NCI-H526 (cell line): ENCODE measurements around the gene RBM19.

ENCODE experiments used
- DNase-seq, 2 experiments: peaks; one replicate each; lab custom pipeline; 2025; lab: John Stamatoyannopoulos, UW

RBM19 gene

DNA sequence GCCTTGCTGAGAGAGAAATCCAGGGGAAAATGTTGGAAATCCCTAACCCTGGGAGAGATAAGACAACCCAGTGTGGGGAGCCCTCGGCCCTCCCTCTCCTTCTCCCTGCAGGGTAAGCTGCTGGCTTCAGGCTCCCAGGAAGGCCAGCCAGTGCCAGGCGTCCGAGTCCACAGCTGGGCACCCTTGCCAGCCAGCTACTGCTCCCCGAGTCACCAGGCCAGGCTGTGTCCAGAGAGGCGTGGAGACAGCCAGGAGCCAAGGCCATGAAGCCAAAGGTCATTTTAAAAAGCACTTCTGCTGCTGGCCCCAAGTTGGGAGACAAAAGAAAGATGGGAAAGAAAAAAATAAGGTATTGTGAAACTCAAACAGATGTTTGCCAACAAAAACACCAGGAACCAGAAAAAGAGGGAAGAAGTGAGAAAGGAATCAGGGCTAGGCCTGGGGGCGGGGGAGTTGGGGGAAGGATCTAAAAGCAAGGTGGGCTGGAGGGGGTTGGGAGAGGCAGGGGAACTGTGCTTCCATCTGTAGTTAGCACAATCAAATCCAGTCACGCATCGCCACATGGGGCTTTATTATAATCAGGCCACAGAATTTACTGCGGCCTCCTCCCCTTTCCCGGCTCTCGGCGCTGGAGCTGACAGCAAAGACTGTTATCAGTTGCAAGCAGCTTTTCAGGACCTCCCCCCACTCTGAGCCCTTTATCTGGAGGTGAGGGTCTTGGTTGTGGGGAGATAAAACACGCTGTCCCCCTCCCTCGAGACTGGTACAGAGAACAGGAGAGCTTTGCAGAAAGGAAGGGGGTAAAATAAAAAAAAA is 33.5 kb downstream of the RBM19 start:
- DNase-seq, result peak; percentile 33 to 78

DNA sequence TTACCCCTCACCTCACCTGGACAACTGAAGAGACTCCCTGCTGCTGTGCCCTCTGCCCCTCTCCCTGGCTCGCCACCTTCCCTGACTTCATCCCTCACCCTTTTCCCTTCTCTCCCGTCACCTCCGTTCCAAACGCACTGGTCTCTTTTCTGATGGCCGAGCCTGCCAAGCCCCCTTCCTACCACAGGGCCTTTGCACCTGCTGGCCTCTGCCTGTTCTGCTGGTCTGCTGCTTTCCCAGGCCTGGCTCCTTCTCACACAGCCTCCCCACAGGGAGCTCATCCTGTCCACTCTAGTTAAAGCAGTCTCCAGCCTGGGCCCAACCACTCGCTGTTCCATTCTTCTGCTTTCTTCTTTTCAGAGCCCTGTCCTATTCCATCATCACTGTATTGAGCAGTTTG is 34.6 kb downstream of the RBM19 start:
- no peak for DNase-seq

DNA sequence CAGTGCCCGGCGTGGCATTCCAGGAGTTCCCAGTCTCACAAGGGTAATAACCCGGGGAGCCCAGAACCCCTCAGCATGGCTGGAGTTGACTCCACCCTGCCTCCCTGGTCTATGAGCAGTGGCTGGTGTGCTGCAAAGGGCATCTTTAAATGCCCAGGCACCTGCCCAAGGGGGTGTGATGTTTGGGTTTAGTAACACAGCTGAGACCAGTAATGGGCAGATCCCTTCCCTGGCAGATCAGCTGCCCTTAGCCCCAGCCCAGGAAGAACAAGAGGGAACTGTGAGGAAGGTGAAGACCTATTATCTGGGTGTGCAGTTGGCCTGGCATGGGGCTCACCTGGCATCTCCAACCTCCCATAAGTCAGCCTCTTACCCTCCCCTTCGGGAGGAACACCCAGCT is 35.9 kb downstream of the RBM19 start:
- no peak for DNase-seq

DNA sequence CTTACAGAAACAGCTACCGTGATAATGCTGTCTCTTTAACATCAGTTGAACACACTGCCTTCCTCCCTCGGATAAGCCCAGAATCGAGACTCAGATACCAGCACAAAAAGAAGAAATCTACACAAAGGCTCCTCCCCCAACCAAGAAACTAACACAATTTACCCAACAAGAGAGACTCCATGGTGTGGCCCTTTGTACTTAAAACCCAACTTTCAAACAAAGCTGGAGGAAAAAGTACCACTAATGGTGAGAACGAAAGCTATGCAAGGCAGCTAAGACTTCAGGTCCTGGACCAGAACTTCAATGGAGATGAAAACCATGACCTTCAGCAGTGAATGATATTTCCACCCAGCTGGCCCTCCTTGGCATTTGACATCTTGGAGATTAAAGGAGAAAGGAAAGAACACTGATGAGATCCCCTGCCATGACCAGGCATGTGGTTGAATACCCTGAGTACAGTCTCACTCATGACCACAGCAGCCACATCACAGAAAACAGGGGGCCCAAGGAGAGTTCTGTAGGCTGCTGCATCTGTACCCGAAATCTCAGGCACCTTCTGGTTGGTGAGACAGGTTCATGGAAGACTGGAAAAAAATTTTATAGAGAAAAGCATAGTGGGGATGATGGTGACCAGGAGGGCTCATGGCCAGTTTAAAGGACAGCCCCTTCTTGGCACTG is 36.7 kb downstream of the RBM19 start:
- DNase-seq, result no peak

DNA sequence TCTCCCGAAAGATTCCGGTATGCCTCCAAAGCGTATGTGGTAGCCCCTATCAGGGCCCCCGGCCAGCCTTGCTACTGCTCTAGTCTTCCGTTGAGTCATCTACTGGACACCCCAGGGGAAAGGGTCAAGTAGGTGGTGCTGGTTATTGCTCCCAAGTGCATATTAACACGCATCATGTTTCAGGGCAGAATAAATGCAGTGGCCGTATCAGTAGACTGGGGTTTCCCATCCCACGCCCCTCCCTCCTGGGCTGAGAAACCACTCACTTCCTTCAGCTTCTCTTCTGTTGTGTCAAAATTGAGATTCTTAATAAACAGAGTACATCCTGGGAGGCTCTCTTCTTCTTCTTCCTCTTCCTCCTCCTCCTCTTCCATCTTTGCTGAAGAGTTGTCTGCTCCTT is 39.3 kb downstream of the RBM19 start:
- DNase-seq, result no peak

DNA sequence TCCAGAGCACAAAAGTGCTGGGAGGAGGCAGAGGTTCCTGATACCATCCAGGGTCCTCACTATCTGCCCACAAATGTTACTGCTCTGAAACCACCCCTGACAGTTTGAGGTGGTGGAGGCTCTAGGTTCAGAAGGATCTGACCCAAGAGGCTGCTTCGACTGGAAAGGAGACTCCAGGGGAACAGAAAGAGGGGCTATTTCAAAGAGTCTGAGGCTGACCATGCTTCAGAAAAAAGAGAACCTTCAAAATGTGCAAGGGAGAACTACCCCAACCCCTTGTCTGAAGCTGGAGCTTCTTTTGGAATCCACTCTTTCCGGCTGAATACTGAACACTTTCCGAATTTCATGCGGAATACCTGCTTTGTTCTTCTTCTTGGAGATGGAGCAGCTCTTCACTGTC is 41.8 kb downstream of the RBM19 start:
- DNase-seq, result no peak

DNA sequence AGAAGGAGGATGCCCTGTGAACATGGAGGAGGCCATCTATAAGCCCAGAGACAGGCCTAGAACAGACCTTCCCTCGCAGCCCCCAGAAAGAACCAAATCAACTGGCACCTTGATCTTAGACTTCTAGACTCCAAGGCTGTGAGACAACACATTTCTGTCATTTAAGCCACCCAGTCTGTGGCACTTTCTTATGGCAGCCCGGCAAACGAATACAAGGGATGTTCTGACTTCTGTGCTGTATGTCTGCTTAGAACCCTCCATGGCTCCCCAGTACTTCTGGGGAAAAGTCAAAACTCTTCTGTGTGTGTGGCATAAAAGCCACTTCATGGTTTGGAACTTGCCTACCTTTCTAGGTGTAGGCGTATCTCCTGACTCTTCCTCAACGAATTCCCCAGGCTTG is 42.9 kb downstream of the RBM19 start:
- no peak for DNase-seq

DNA sequence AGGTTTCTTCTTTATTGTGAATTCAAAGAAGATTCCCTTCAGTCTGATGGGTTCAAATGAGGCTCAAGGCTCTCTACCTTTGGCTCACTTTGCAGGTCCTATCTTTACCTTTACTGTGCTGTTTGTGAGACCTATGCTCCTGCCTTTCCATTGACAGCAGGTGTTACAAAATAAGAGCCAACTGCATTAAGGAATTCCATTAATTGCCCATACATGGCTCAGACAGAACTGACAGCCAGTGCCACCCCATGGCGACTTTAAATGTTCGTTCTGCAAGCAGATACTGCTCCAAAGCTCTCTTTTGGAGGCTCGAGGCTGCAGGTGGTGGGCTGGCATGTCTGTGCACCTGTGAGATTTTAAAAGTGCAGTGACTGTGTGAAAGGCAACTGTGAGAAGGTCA is 44.7 kb downstream of the RBM19 start:
- no peak for DNase-seq

DNA sequence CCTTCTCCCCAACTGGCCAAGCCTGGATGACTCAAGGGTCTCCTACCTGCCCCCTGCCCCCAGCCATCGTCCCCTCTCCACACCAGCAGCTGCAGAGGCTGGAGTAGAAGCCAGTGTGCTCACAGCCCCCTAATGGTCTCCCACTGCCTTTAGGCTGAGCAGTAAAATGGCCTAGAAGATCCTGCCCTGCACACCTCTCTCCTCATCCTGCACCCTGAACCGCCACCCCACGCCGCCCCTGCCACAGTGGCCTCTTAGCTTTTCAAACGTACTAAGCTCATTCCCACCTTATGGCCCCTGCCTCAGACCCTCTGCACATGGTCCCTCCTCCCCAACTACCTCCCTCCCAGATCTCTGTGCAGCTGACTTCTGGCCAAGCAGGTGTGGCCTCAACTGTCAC is 46.3 kb downstream of the RBM19 start:
- no peak for DNase-seq

DNA sequence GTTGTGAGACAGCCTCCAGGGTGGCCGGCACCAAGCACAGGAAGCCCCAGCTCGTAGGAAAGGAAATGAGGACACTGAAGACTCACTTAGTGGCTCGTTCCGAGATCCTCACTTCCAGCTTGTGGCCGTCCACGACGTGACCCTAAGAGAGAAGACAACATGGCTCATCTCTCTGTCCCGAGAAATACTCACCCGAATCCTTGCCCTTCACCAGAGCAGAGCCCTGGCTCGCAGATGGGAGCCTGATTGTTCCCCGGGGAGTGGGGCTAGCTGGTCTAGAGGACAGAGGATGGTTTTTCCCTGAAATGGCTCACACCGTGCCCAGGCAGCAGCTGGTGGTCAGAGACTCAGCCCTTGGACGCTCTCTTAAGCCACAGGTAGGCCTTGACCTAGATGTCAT is 47.8 kb downstream of the RBM19 start:
- DNase-seq, result no peak

DNA sequence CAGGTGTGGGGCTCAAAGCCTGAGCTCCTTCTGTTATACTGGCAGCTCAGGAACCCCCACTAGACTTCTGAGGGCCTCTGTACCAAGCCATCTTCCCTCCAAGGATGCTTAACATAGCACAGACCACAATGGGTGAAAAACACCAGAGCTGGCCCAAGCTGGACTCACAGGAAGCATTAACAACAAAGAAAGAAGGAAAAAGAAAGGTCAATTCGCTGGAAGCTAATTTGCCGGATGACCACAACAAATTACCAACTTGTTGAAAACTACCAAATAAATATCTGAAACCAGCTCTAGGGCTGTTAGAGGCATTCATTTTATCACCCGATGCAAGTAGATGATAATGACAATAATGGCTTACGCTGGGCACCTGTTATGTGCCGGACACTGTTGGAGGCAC is 48.7 kb downstream of the RBM19 start:
- no peak for DNase-seq

DNA sequence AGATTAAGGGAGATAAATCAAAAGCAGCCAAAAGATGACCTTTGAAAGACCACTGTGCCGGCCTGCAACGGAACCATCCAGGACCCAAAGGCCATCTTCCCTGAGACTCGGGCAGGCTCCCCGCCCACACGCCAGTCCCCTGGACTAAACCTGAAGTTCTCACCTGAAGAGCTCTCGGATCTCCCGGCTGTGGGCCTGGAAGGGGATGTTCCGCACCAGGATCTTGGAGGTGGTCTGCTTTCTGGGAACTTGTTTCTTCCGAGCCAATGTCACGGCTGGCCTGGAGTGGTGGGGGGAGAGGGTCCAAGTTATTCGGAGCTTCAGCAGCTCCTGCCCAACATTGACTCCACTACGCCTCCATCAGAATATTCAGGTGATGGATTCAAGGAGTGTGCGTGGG is 51.3 kb downstream of the RBM19 start:
- DNase-seq, result no peak

DNA sequence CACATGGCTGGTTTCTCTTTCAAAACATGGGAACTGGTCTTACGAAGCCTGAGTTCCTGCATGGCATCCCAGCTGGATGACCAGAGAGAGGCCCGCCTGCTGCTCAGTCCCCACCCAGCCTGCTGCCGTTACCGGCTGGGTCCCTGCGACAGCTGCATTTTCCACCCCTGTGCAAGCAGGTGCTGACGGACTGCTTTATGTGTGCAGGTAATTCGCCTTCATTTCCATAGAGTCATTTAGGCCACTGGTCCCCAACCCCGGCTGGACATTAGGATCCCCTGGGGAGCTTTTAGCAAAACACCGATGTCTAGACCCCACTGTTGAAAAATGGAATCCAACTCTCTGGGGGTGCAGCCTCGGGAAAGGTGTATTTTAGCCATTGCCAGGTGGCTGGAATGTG is 51.9 kb downstream of the RBM19 start:
- peak; percentile 6 to 57 for DNase-seq

DNA sequence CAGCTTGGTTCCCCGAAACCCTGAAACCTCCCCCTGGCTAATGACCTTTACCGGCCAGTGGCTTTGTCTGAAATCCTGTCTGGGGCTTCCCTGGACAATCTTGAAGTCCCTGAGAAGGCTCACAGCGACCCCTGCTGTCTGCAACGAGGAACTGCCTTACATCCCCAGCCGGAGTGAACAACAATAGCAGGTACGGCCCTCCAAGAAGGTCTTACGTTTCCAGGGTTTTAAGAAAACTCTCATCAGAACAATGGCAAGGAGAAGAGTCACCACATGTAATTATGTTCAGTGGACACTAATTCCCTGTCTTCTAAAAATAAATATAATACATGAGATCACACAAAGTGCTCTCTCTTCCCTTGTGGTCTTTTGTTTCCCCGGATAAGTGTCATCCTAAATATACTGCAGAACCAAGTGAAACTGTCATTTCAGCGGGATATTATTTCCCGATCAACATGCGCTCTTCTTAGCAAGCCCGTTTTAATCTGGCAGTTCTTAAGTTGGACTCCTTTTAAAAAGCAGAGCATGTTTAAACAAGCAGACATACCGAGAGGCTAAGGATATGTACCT is 53.3 kb downstream of the RBM19 start:
- peak; percentile 43 to 77 for DNase-seq

DNA sequence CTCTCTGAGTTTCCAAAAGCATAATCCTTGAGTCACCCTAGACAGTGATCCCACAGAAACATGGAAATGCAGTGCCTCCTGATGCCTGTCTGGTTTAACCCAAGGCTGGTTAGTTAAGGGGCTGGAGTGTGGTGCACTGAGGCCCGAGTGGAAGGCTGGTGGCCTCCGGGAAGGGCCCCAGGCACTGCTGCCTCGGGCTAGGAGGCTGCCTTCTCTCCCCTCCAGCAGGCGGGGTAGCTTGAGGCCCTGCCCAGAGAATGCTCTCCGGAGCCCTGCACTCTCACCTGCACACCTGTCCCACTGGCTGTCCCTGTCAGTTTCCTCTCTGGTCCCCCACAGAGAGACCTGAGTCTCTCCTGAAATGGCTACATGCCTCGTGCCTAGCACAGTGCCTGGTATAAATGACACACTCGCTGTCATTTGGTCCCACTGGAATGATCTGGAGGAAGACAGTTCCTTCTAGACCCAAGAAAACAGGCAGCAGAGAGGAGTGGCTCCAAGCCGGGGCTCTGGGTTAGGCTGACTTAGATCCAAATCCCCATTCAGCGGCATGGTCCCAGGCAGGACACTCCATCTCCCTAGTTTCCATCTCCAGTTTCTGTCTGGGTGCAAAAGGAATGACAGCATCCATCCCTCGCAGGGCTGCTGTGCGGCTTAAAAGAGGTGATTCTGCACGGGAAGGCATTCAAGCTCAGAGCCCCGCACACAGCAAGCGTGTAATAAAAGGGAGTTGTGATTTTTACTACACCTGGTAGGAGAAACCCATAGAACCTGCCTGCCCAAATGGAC is 54.0 kb downstream of the RBM19 start:
- no peak for DNase-seq

DNA sequence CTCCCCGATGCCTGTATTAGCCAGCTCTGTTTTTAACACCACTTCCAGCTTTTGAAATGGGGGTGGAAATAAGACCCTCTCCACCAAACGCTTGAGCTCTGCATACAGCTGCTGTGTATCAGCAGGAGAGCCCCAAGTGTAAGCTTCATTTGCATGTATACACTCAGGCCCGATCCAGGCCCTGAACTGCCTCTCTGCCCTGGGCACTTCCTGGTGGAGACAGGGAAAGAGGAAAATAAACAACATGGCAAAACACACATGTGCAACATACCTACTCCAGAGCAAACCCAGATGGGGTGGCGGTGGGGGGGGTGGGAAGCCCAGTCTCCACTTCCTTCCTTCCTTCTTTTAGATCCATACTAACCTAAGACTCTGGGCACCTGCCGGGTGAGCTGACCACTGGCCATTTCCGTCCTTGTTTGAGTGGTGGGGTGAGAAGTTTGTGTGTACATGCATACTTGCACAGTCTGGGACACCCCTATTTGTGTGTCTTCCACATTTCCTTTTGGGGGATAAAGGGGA is 55.3 kb downstream of the RBM19 start:
- DNase-seq, result peak; percentile 82 to 85

DNA sequence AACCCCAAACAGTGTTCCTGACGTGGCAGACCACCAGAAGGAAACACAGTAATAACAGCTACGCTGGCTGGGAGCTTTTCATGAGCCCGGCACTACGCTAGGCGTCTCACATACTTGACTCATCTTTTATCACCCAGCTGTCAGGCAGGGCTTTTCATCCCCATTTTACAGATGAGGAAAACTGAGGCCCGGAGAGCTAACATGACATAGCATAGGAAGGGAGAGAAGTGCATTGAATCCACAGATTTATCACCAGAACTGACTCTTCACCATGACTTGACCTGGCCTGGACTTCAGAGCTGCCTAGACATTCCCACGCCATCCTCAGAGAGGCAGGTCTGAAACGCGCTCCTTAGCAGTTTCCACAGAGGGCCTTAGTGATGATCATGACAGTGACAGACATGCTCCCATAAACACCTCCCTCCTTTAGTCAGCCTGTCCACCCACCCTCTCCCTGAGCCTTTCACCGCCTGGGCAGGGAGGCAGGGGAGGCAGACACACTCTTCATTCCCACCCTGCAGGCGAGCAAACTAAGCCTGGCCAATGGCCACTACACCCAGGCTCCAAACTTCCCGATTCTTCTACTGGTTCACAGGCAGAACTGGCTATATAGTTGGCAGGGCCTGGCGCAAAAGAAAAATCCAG is 56.2 kb downstream of the RBM19 start:
- no peak for DNase-seq

DNA sequence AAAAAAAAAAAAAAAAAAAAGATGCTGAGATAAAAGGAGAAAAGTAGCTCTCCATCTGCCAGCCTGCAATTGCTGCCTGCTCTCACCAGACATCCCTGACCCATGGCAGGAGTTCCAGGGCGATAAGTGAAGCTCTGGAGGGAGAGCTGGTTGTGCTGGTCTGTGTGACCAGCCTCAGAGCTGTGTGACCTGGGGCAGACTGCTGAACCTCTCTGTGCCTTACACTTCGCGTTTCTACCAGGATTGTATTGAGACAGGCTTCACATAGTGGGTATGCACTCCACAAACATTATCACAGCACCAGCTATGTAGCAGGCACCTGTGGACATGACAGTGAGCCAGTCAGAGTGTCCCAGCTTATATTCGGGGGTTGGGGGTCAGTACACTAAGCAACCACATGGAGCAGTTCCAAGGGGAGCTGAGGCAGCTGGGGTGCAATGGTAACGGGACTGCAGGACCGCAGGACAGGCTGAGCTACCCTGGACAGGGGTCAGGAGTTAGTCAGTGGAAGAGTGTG is 57.5 kb downstream of the RBM19 start:
- DNase-seq, result no peak

DNA sequence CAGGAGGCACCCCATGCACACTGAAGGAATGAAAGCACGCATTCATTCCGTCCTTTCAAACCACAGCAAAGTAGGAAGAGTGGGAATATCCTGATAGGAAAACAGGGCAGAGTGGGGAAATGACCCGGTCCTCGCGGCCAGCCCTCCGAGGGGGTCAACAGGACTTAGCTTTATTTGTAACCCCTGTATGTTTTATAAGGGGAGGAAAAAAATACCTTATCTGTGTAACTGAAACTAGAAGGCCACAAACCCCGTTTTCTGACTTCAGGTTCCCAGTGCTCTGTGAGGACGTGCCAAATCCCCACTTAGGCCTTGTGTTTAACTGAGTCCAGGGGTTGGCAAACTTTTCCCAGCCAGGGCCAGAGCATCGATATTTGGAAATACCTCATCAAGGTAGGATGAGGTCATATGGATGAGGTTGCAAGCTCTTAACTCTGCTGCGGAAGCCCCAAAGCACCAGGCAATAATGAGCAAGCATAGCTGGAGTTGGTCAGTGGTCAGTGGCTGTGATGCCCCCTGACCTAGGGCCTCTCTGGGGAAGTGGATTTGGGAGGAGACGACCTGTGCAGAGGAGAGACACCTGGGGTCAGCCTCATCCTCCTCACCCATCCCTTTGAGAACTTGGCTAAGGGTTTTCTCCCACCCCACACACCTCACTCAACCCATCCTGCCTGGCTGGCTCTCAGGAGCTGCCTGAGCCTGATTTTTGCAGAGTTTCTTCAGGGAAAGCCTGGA is 58.5 kb downstream of the RBM19 start:
- DNase-seq, result no peak

DNA sequence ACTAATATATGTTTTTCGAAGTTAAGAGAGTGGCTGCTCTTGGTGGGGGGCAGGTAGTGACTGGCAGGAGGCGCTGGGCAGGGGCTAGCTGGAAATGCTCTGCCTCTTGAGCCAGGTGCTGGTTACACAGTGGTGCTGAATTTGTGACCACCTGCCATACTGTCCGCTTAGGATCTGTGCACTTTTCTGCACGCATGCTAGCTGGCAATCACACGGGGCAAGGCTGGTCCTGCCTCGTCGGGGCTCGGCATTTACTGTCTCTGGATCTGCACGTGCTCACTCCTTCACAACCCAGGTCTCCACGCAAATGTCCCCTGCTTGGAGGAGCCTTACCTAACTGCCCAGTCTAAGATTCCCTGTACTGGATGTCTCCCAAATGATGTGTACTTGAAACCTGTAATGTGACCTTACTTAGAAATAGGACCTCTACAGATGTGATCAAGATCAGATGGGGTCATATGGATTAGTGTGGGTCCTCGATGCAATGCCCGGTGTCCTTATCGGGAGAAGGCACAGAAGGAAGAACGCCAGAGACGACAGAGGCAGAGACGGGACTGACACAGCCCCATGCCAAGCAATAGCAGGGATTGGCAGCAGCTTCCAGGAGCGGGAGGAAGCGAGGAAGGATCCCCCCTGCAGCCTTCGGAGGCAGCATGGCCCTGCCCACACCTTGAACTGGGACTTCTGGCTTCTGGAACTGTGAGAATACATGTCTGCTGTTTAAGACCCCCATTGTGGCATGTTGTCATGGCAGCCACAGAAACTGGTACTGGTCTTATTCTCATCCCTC is 59.5 kb downstream of the RBM19 start:
- no peak for DNase-seq
